HS-5 (cell line): ENCODE results near the gene KIF1C.

Experiments
- DNase-seq: peaks from one replicate; pipeline ENCODE4 v3.0.0-alpha.2; 2012; ENCODE audit warnings: low read depth

The KIF1C gene

GRCh38 chr17:4969047-4969550 lies 28.7 kb upstream of the KIF1C start:
- DNase-seq: no peak

GRCh38 chr17:4969551-4970173 lies 28.1 kb upstream of the KIF1C start:
- DNase-seq: no peak

GRCh38 chr17:4970273-4970672 lies 27.5 kb upstream of the KIF1C start:
- DNase-seq: no peak

- DNase-seq: no peak
Observed at GRCh38 chr17:4971826-4972225, 25.9 kb upstream of the KIF1C start.

- no peak for DNase-seq
Observed at GRCh38 chr17:4972322-4972721, 25.4 kb upstream of the KIF1C start.

- DNase-seq: no peak
Observed at GRCh38 chr17:4972752-4973151, 25.0 kb upstream of the KIF1C start.

- DNase-seq: no peak
Observed at GRCh38 chr17:4973256-4974114, 24.3 kb upstream of the KIF1C start.

GRCh38 chr17:4974115-4974670 lies 23.6 kb upstream of the KIF1C start:
- DNase-seq: no peak

- DNase-seq: no peak
Observed at GRCh38 chr17:4978726-4979125, 19.0 kb upstream of the KIF1C start.

GRCh38 chr17:4980644-4981216 lies 17.0 kb upstream of the KIF1C start:
- no peak for DNase-seq

GRCh38 chr17:4982305-4982704 lies 15.4 kb upstream of the KIF1C start:
- no peak for DNase-seq

- DNase-seq: no peak
Observed at GRCh38 chr17:4986403-4986802, 11.3 kb upstream of the KIF1C start.

- DNase-seq: no peak
Observed at GRCh38 chr17:4986951-4987766, 10.6 kb upstream of the KIF1C start, which contains the start of gene CAMTA2. CAMTA2 (minus strand) TSS chr17:4987675; CDS start chr17:4986222, 1,453 bp downstream.

- DNase-seq: no peak
Observed at GRCh38 chr17:4987767-4988567, 9.8 kb upstream of the KIF1C start.

- no peak for DNase-seq
Observed at GRCh38 chr17:4994081-4994595, 3.6 kb upstream of the KIF1C start.

- DNase-seq: no peak
Observed at GRCh38 chr17:4998027-4998731, 429 bp downstream of the KIF1C start.

- DNase-seq: no peak
Observed at GRCh38 chr17:4998732-4999429, 1.1 kb downstream of the KIF1C start.

GRCh38 chr17:4999430-5000093 lies 1.8 kb downstream of the KIF1C start:
- no peak for DNase-seq

- no peak for DNase-seq
Observed at GRCh38 chr17:5000237-5000639, 2.5 kb downstream of the KIF1C start.
